ENCODE results near the gene IRF3.

Gene IRF3

DNA sequence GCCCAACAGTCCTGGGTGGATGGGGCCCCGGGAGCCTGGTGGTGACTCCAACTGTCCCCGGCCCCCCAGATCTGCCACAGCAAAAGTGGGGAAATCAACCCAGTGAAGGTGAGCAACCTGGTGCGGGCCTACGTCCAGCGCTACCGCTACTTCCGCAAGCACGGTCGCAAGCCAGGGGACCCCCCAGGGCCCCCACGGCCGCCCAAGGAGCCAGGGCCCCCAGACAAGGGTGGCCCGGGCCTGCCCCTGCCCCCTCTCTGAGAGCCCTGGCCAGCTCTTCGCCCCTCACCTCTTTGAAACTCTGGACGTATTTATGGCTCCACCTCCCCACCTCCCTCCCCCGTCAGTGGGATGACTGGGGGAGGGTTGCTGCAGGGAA lies 7.5 kb downstream of the IRF3 start:
- H3K27ac ChIP-seq (ENCODE audit: low read depth, low read length) = no peak overlapping the region
- no peaks in the 10 kb centered on the region for H3K4me1 ChIP-seq (ENCODE audit: control insufficient read depth in 5 of 5, insufficient read depth in 5 of 5, low read length in 5 of 5)
- no peaks in the 10 kb centered on the region for H3K27me3 ChIP-seq (ENCODE audit: control insufficient read depth in 5 of 5, insufficient read depth in 4 of 5, low read length in 5 of 5)
- no peaks in the 10 kb centered on the region for H3K9me3 ChIP-seq (ENCODE audit: control insufficient read depth in 5 of 5, low read length in 5 of 5)
- no peak overlapping the region for H3K9ac ChIP-seq (ENCODE audit: low read length in 5 of 5)
- peaks cover 0 to 99% (median 95%) of the 10 kb centered on the region in 5 donors for H3K36me3 ChIP-seq (ENCODE audit: control insufficient read depth in 5 of 5, insufficient read depth in 5 of 5, low read length in 5 of 5)
- H3K4me3 ChIP-seq (ENCODE audit: low read depth in 1 of 5, low read length in 5 of 5) = no peak overlapping the region

DNA sequence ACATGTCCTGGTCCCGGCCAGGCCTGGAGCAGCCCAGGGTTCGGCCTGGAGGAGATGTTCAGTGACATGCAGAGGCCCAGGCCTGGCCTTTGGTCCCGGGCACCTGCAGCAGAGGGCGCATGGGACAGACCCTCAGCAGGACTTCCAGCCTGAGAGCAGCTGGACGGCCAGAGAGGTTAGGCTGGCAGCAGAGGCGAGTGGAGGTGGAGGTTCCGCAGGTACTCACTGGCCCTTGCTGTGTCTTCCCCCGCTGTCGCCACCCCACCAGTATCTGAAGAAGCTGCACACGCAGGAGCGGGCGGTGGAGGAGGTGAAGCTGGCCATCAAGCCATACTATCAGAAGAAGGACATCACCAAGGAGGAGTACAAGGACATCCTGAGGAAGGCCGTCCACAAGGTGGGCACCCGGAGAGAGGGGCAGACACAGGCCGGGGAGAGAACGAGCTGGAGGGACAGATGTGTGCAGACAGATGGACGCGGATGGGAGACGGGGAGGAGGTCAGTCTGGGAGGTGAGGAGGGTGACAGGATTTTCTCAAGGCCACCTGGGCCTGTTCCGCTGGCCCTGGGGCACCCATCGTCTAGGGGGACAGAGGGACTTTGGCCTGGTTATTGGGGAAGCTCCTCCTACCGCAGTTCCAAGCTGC lies 8.0 kb downstream of the IRF3 start:
- H3K9me3 ChIP-seq (ENCODE audit: control insufficient read depth in 5 of 5, low read length in 5 of 5) = no peaks in the 10 kb centered on the region
- H3K4me1 ChIP-seq (ENCODE audit: control insufficient read depth in 5 of 5, insufficient read depth in 5 of 5, low read length in 5 of 5) = no peaks in the 10 kb centered on the region
- no peak overlapping the region for H3K9ac ChIP-seq (ENCODE audit: low read length in 5 of 5)

DNA sequence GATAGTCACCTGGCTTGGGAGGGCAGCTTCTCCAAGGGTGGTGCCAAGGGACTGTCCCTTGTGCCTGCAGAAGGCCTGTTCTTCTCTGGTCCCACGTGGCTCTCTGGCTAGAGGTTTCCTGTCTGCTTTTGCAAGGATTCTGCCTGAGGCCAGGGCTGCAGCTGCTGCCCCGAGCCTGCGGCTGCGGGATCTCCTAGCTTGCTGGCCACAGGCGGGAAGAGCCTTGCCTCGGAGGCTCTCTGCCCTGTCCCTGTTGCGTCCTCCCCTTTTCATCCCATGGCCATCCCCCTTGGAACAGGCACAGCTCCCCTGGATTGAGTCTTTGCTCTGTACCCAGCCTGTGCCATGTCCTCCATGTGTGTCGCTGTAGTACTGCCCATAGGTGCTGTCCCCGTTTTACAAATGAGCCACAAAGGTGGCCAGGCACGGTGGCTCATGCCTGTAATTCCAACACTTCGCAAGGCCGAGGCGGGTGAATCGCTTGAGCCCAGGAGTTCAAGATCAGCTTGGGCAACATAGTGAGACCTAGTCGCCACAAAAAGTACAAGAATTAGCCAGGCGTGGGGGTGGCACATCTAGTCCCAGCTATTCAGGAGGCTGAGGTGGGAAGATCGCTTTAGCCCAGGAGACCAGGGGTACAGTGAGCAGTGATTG lies 9.1 kb downstream of the IRF3 start:
- Histone ChIP-seq H3K27me3 (ENCODE audit: control insufficient read depth in 5 of 5, insufficient read depth in 4 of 5, low read length in 5 of 5) (no peaks in the 10 kb centered on the region), H3K9me3 (ENCODE audit: control insufficient read depth in 5 of 5, low read length in 5 of 5) (no peaks in the 10 kb centered on the region), H3K36me3 (ENCODE audit: control insufficient read depth in 5 of 5, insufficient read depth in 5 of 5, low read length in 5 of 5) (peaks cover 0 to 95% (median 91%) of the 10 kb centered on the region in 5 donors), H3K9ac (ENCODE audit: low read length in 5 of 5) (no peak overlapping the region), H3K4me3 (ENCODE audit: low read depth in 1 of 5, low read length in 5 of 5) (no peak overlapping the region), H3K27ac (ENCODE audit: low read depth, low read length) (no peak overlapping the region), H3K4me1 (ENCODE audit: control insufficient read depth in 5 of 5, insufficient read depth in 5 of 5, low read length in 5 of 5) (no peaks in the 10 kb centered on the region)

More for the DNA sequence above, 8.0 kb downstream of the IRF3 start:
- H3K4me3 ChIP-seq (ENCODE audit: low read depth in 1 of 5, low read length in 5 of 5) = no peak overlapping the region
- peaks cover 0 to 99% (median 95%) of the 10 kb centered on the region in 5 donors for H3K36me3 ChIP-seq (ENCODE audit: control insufficient read depth in 5 of 5, insufficient read depth in 5 of 5, low read length in 5 of 5)
- H3K27me3 ChIP-seq (ENCODE audit: control insufficient read depth in 5 of 5, insufficient read depth in 4 of 5, low read length in 5 of 5) = no peaks in the 10 kb centered on the region
- H3K27ac ChIP-seq (ENCODE audit: low read depth, low read length) = no peak overlapping the region

DNA sequence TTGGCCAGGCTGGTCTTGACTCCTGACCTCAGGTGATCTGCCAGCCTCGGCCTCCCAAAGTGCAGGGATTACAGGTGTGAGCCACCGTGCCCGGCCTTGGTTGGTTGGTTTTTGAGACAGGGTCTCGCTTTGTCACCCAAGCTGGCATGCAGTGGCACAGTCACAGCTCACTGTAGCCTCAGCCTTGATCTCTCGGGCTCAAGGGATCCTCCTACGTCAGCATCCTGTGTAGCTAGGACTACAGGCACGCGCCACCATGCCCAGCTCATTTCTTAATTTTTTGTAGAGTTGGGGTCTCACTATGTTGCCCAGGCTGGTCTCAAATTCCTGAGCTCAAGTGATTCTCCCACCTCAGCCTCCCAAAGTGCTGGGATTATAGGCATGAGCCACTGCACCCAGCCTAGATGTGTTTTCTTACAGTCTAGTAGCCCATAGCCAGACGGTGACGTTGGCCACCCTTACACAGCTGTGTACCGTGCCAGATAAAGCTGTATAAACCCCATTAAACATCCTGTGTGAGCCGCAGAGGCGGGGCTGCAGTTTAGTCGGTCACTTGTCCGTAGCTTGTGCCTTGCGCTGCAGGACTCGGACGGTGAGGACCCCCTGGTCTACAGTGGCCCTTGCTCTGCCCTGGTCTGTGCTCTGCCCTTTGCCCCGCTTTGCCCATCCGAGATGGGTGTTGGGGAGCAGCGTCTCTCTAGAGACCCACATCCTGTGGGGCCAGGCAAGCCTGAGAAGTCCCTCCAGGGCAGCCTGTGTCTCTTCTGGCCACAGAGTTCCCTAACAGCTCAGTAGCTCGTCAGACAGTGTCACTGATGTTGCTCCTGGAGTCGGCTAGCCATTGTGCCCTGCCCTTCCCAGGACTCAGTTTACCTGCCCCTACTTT lies 9.8 kb downstream of the IRF3 start:
- H3K36me3 ChIP-seq (ENCODE audit: control insufficient read depth in 5 of 5, insufficient read depth in 5 of 5, low read length in 5 of 5) = peaks cover 0 to 95% (median 90%) of the 10 kb centered on the region in 5 donors
- H3K4me1 ChIP-seq (ENCODE audit: control insufficient read depth in 5 of 5, insufficient read depth in 5 of 5, low read length in 5 of 5) = no peaks in the 10 kb centered on the region
- no peaks in the 10 kb centered on the region for H3K9me3 ChIP-seq (ENCODE audit: control insufficient read depth in 5 of 5, low read length in 5 of 5)
- no peak overlapping the region for H3K9ac ChIP-seq (ENCODE audit: low read length in 5 of 5)
- H3K27me3 ChIP-seq (ENCODE audit: control insufficient read depth in 5 of 5, insufficient read depth in 4 of 5, low read length in 5 of 5) = no peaks in the 10 kb centered on the region
- no peak overlapping the region for H3K4me3 ChIP-seq (ENCODE audit: low read depth in 1 of 5, low read length in 5 of 5)
- no peak overlapping the region for H3K27ac ChIP-seq (ENCODE audit: low read depth, low read length)

DNA sequence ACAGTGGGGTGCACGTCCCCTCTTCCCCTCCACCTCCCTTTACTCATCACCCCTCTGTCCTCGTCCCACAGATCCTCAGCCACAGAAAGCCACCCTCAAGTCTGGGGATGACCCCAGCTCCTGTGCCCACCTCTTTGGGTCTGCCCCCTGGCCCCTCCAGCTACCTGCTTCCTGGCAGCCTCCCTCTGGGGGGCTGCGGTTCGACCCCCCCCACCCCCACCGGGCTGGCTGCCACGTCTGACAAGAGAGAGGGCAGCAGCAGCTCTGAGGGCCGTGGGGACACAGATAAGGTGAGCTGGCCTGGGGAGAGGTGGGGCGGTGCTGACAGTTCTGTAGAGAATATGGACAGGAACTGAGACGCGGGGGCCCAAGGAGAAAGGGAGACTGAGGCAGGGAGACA lies 11.1 kb downstream of the IRF3 start:
- H3K27ac ChIP-seq (ENCODE audit: low read depth, low read length) = no peak overlapping the region
- H3K9ac ChIP-seq (ENCODE audit: low read length in 5 of 5) = no peak overlapping the region
- H3K27me3 ChIP-seq (ENCODE audit: control insufficient read depth in 5 of 5, insufficient read depth in 4 of 5, low read length in 5 of 5) = no peaks in the 10 kb centered on the region
- H3K4me3 ChIP-seq (ENCODE audit: low read depth in 1 of 5, low read length in 5 of 5) = no peak overlapping the region
- H3K9me3 ChIP-seq (ENCODE audit: control insufficient read depth in 5 of 5, low read length in 5 of 5) = no peaks in the 10 kb centered on the region
- no peaks in the 10 kb centered on the region for H3K4me1 ChIP-seq (ENCODE audit: control insufficient read depth in 5 of 5, insufficient read depth in 5 of 5, low read length in 5 of 5)
- peaks cover 0 to 94% (median 89%) of the 10 kb centered on the region in 5 donors for H3K36me3 ChIP-seq (ENCODE audit: control insufficient read depth in 5 of 5, insufficient read depth in 5 of 5, low read length in 5 of 5)

DNA sequence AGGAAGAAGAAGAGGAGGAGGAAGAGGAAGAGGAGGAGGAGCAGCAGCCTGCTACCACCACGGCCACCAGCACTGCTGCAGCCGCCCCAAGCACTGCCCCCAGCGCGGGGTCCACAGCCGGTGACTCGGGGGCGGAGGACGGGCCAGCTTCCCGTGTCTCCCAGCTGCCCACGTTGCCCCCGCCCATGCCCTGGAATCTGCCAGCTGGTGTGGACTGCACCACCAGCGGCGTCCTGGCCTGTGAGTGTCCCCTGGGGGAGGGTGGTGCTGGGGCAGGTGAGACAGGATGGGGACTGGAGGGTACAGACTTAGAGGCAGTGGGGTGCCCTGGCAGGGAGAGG lies 12.2 kb downstream of the IRF3 start:
- no peaks in the 10 kb centered on the region for H3K27me3 ChIP-seq (ENCODE audit: control insufficient read depth in 5 of 5, insufficient read depth in 4 of 5, low read length in 5 of 5)
- no peaks in the 10 kb centered on the region for H3K9me3 ChIP-seq (ENCODE audit: control insufficient read depth in 5 of 5, low read length in 5 of 5)
- H3K36me3 ChIP-seq (ENCODE audit: control insufficient read depth in 5 of 5, insufficient read depth in 5 of 5, low read length in 5 of 5) = peaks cover 0 to 91% (median 84%) of the 10 kb centered on the region in 5 donors
- no peak overlapping the region for H3K27ac ChIP-seq (ENCODE audit: low read depth, low read length)
- no peak overlapping the region for H3K9ac ChIP-seq (ENCODE audit: low read length in 5 of 5)
- H3K4me3 ChIP-seq (ENCODE audit: low read depth in 1 of 5, low read length in 5 of 5) = no peak overlapping the region
- H3K4me1 ChIP-seq (ENCODE audit: control insufficient read depth in 5 of 5, insufficient read depth in 5 of 5, low read length in 5 of 5) = no peaks in the 10 kb centered on the region

DNA sequence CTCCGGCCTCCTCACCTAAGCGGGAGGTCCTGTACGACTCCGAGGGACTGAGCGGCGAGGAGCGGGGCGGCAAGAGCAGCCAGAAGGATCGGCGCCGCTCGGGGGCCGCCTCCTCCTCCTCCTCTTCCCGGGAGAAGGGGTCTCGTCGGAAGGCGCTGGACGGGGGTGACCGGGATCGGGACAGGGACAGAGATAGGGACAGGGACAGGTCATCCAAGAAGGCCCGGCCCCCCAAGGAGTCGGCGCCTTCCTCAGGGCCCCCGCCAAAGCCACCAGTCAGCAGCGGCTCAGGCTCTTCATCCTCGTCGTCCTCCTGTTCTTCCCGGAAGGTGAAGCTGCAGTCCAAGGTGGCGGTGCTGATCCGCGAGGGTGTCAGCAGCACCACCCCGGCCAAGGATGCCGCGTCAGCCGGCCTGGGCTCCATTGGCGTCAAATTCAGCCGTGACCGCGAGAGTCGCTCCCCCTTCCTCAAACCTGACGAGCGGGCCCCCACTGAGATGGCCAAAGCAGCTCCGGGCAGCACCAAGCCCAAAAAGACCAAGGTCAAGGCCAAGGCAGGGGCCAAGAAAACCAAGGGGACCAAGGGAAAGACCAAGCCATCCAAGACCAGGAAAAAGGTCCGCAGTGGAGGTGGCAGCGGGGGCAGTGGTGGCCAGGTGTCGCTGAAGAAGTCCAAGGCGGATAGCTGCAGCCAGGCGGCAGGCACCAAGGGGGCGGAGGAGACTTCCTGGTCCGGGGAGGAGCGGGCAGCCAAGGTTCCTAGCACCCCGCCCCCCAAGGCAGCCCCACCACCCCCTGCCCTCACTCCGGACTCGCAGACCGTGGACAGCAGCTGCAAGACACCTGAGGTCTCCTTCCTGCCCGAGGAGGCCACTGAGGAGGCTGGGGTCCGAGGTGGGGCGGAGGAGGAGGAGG lies 12.8 kb downstream of the IRF3 start:
- no peak overlapping the region for H3K27ac ChIP-seq (ENCODE audit: low read depth, low read length)
- H3K9ac ChIP-seq (ENCODE audit: low read length in 5 of 5) = no peak overlapping the region
- H3K27me3 ChIP-seq (ENCODE audit: control insufficient read depth in 5 of 5, insufficient read depth in 4 of 5, low read length in 5 of 5) = no peaks in the 10 kb centered on the region
- H3K4me1 ChIP-seq (ENCODE audit: control insufficient read depth in 5 of 5, insufficient read depth in 5 of 5, low read length in 5 of 5) = no peaks in the 10 kb centered on the region
- H3K4me3 ChIP-seq (ENCODE audit: low read depth in 1 of 5, low read length in 5 of 5) = no peak overlapping the region
- peaks cover 0 to 88% (median 79%) of the 10 kb centered on the region in 5 donors for H3K36me3 ChIP-seq (ENCODE audit: control insufficient read depth in 5 of 5, insufficient read depth in 5 of 5, low read length in 5 of 5)
- no peaks in the 10 kb centered on the region for H3K9me3 ChIP-seq (ENCODE audit: control insufficient read depth in 5 of 5, low read length in 5 of 5)

DNA sequence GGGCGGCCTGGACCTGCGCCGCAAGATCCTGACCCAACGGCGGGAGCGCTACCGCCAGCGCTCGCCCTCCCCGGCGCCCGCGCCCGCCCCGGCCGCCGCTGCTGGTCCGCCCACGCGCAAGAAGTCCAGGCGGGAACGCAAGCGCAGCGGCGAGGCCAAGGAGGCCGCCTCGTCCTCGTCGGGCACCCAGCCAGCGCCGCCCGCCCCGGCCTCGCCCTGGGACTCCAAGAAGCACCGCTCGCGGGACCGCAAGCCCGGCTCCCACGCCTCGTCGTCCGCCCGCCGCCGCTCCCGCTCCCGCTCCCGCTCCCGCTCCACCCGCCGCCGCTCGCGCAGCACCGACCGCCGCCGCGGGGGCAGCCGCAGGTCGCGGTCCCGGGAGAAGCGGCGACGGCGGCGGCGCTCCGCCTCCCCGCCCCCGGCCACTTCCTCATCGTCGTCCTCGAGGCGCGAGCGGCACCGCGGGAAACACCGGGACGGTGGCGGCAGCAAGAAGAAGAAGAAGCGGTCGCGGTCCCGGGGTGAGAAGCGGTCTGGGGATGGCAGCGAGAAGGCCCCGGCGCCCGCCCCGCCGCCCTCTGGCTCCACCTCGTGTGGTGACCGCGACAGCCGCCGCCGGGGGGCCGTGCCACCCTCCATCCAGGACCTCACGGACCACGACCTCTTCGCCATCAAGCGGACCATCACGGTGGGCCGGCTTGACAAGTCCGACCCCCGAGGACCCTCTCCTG lies 13.7 kb downstream of the IRF3 start:
- no peaks in the 10 kb centered on the region for H3K27me3 ChIP-seq (ENCODE audit: control insufficient read depth in 5 of 5, insufficient read depth in 4 of 5, low read length in 5 of 5)
- no peak overlapping the region for H3K9ac ChIP-seq (ENCODE audit: low read length in 5 of 5)
- no peaks in the 10 kb centered on the region for H3K9me3 ChIP-seq (ENCODE audit: control insufficient read depth in 5 of 5, low read length in 5 of 5)
- H3K4me1 ChIP-seq (ENCODE audit: control insufficient read depth in 5 of 5, insufficient read depth in 5 of 5, low read length in 5 of 5) = no peaks in the 10 kb centered on the region
- H3K27ac ChIP-seq (ENCODE audit: low read depth, low read length) = no peak overlapping the region
- no peak overlapping the region for H3K4me3 ChIP-seq (ENCODE audit: low read depth in 1 of 5, low read length in 5 of 5)
- H3K36me3 ChIP-seq (ENCODE audit: control insufficient read depth in 5 of 5, insufficient read depth in 5 of 5, low read length in 5 of 5) = peaks cover 0 to 89% (median 79%) of the 10 kb centered on the region in 5 donors
